Measurements from ENCODE around the gene PCDHA13.
A peak's percentile ranks its signal among the peaks of the same experiment; 100 is the strongest.
"Not testable (repeated sequence)": the region's sequence is repeated elsewhere in the genome, so short reads cannot be mapped to it uniquely, and the experiment has no call there.

The PCDHA13 gene, protein sequence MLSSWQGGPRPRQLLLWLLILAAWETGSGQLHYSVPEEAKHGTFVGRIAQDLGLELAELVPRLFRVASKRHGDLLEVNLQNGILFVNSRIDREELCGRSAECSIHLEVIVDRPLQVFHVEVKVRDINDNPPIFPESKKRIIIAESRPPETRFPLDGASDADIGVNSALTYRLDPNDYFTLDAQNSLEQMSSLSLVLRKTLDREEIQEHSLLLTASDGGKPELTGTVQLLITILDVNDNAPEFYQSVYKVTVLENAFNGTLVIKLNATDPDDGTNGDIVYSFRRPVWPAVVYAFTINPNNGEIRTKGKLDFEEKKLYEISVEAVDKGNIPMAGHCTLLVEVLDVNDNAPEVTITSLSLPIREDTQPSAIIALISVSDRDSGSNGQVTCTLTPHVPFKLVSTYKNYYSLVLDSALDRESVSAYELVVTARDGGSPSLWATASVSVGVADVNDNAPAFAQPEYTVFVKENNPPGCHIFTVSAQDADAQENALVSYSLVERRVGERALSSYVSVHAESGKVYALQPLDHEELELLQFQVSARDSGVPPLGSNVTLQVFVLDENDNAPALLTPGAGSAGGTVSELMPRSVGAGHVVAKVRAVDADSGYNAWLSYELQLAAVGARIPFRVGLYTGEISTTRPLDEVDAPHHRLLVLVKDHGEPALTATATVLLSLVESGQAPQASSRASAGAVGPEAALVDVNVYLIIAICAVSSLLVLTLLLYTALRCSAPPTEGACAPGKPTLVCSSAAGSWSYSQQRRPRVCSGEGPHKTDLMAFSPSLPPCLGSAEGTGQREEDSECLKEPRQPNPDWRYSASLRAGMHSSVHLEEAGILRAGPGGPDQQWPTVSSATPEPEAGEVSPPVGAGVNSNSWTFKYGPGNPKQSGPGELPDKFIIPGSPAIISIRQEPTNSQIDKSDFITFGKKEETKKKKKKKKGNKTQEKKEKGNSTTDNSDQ

DNA sequence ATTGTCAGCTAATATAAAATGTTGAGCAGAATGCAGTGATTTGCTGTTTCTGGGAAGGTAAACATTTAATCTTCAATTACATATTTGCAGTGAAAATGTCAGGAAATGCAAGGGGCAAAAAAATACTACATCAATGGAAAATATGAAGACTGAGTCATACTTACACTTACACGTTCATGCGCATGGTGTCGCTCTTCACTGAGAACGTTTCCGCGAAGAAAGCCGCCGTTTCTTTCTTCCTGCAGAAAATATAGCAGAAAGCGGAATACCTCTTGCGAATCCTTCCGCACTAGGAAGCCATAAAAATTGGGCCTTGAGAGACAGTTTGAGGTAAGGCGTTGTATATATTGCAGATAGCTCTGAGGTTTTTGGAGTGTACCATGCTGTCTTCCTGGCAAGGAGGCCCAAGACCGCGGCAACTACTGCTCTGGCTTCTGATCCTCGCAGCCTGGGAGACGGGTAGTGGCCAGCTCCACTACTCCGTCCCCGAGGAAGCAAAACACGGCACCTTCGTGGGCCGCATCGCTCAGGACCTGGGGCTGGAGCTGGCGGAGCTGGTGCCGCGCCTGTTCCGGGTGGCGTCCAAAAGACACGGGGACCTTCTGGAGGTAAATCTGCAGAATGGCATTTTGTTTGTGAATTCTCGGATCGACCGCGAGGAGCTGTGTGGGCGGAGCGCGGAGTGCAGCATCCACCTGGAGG, at the start of gene PCDHA13:
Gene PCDHA13 (plus strand): TSS at position 236 of the 702 bp plus-strand sequence. CDS start 145 bp downstream, at position 381.
- H3K36me3 ChIP-seq (replicated peaks) = no peaks in the 10 kb centered on the region
- in situ Hi-C loops (cut with MboI; ENCODE audit: low sequenced_read_pairs) = loop anchor here (5.0 kb wide), 1 partner anchor 160 kb away; no protein-coding TSS in a partner anchor
- no peak within 1 kb of the TSS for H3K4me3 ChIP-seq
- no peaks in the 10 kb centered on the region for H3K9me3 ChIP-seq
- H3K4me1 ChIP-seq = no peaks in the 10 kb centered on the region
- peaks cover 12% of the 10 kb centered on the region for H3K27me3 ChIP-seq (ENCODE audit: low read depth)
- no peak for DNase-seq (ENCODE audit: low spot score in 2 of 2)

DNA sequence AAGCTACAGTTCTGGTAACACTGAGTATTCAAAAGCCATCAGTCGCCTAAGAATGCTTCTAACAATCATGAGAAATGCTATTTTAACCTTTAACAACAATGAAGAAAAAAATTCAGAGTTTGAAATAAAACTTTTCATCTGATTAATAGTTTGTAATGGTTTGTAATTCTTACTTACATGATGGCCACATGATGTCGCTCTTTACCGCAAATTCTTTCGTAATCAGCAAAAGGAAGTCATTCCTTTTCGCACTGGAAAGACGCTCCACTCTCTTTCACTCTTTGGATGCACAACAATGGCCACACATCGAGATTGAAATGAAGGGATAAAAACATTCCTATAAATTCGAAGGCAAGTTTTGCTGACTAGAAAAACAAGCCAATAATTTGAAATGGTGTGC, 47.9 kb upstream of the PCDHA13 start, which contains the start of gene PCDHA7:
Gene PCDHA7 (plus strand): TSS at position 277 of the 400 bp plus-strand sequence. CDS start 115 bp downstream, at position 392.
- Histone ChIP-seq H3K4me1 (no peaks in the 10 kb centered on the region), H3K4me3 (no peak within 1 kb of the TSS), H3K9me3 (peaks cover 2% of the 10 kb centered on the region; the same call in 1 of the 2 replicates), H3K27me3 (ENCODE audit: low read depth) (no peaks in the 10 kb centered on the region), H3K36me3 (replicated peaks) (no peaks in the 10 kb centered on the region)
- in situ Hi-C loops (cut with MboI; ENCODE audit: low sequenced_read_pairs) = no loop called here
- DNase-seq (ENCODE audit: low spot score in 2 of 2) = no peak

DNA sequence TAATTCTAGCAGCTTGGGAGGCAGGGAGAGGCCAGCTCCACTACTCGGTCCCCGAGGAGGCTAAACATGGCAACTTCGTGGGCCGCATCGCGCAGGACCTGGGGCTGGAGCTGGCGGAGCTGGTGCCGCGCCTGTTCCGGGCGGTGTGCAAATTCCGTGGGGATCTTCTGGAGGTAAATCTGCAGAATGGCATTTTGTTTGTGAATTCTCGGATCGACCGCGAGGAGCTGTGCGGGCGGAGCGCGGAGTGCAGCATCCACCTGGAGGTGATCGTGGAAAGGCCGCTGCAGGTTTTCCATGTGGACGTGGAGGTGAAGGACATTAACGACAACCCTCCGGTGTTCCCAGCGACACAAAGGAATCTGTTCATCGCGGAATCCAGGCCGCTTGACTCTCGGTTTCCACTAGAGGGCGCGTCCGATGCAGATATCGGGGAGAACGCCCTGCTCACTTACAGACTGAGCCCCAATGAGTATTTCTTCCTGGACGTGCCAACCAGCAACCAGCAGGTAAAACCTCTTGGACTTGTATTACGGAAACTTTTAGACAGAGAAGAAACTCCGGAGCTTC, 47.4 kb upstream of the PCDHA13 start:
- H3K4me1 ChIP-seq; in situ Hi-C loops (cut with MboI; ENCODE audit: low sequenced_read_pairs); H3K27me3 ChIP-seq (ENCODE audit: low read depth); H3K4me3 ChIP-seq; DNase-seq (ENCODE audit: low spot score in 2 of 2); H3K9me3 ChIP-seq; H3K36me3 ChIP-seq (replicated peaks): not testable (repeated sequence)

DNA sequence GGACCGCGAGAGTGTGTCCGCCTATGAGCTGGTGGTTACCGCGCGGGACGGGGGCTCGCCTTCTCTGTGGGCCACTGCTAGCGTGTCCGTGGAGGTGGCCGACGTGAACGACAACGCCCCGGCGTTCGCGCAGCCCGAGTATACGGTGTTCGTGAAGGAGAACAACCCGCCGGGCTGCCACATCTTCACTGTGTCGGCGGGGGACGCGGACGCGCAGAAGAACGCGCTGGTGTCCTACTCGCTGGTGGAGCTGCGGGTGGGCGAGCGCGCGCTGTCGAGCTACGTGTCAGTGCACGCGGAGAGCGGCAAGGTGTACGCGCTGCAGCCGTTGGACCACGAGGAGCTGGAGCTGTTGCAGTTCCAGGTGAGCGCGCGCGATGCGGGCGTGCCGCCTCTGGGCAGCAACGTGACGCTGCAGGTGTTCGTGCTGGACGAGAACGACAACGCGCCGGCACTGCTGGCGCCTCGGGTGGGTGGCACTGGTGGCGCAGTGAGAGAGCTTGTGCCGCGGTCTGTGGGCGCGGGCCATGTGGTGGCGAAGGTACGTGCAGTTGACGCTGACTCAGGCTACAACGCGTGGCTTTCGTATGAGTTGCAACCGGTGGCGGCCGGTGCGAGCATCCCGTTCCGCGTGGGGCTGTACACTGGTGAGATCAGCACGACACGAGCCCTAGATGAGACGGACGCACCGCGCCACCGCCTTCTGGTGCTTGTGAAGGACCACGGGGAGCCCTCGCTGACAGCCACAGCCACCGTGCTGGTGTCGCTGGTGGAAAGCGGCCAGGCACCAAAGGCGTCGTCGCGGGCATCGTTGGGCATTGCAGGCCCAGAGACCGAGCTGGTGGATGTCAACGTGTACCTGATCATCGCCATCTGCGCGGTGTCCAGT, 46.1 kb upstream of the PCDHA13 start:
- Histone ChIP-seq H3K36me3 (replicated peaks) (no peaks in the 10 kb centered on the region), H3K4me3 (no peak overlapping the region), H3K4me1 (no peaks in the 10 kb centered on the region), H3K9me3 (peaks cover 2% of the 10 kb centered on the region; the same call in 1 of the 2 replicates), H3K27me3 (ENCODE audit: low read depth) (no peaks in the 10 kb centered on the region)
- in situ Hi-C loops (cut with MboI; ENCODE audit: low sequenced_read_pairs) = no loop called here
- DNase-seq (ENCODE audit: low spot score in 2 of 2) = no peak

DNA sequence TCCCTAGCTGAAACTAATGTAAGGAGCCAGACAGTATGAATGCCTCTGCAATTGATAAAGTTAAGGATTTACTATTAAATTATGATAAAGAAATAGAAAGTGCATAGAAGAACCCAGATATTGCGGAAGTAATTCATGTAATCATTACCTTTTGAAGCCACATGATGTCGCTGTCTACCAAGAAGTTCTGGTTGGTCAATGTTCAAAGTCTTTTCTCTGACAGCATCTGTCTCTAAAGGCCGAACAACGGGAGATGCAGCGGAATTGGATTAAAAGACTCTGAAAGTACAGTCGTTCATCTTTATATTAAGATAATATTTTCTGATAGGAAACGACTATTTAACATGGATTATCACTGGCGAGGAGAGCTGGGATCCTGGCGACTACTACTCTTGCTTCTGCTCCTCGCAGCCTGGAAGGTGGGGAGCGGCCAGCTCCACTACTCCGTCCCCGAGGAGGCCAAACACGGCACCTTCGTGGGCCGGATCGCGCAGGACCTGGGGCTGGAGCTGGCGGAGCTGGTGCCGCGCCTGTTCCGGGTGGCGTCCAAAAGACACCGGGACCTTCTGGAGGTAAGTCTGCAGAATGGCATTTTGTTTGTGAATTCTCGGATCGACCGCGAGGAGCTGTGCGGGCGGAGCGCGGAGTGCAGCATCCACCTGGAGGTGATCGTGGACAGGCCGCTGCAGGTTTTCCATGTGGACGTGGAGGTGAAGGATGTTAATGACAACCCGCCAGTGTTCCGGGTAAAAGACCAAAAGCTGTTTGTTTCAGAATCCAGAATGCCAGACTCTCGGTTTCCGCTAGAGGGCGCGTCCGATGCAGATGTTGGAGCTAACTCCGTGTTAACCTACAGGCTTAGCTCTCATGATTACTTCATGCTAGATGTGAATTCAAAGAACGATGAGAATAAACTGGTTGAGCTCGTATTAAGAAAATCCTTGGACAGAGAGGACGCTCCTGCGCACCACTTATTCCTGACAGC, 40.7 kb upstream of the PCDHA13 start, which contains the start of gene PCDHA8:
Gene PCDHA8 (plus strand): TSS at position 210 of the 985 bp plus-strand sequence. CDS start 135 bp downstream, at position 345.
- Histone ChIP-seq H3K4me1 (no peaks in the 10 kb centered on the region), H3K27me3 (ENCODE audit: low read depth) (no peaks in the 10 kb centered on the region), H3K36me3 (replicated peaks) (no peaks in the 10 kb centered on the region), H3K9me3 (no peaks in the 10 kb centered on the region), H3K4me3 (no peak within 1 kb of the TSS)
- DNase-seq (ENCODE audit: low spot score in 2 of 2) = peak in 1 of 2 experiments; percentile 40
- in situ Hi-C loops (cut with MboI; ENCODE audit: low sequenced_read_pairs) = no loop called here

DNA sequence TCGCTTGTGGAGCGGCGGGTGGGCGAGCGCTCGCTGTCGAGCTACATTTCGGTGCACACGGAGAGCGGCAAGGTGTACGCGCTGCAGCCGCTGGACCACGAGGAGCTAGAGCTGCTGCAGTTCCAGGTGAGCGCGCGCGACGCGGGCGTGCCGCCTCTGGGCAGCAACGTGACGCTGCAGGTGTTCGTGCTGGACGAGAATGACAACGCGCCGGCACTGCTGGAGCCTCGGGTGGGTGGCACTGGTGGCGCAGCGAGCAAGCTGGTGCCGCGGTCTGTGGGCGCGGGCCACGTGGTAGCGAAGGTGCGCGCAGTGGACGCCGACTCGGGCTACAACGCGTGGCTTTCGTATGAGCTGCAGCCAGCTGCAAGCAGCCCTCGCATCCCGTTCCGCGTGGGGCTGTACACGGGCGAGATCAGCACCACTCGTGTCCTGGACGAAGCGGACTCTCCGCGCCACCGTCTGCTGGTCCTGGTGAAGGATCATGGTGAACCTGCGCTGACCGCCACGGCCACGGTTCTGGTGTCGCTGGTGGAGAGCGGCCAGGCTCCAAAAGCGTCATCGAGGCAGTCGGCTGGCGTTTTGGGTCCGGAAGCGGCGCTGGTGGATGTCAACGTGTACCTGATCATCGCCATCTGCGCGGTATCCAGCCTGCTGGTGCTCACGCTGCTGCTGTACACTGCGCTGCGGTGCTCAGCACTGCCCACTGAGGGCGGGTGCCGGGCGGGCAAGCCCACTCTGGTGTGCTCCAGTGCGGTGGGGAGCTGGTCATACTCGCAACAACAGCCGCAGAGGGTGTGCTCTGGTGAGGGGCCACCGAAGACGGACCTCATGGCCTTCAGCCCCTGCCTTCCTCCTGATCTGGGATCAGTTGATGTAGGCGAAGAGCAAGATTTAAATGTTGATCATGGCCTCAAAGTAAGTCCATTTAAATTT, 38.9 kb upstream of the PCDHA13 start:
- Histone ChIP-seq H3K27me3 (ENCODE audit: low read depth) (no peaks in the 10 kb centered on the region), H3K36me3 (replicated peaks) (no peaks in the 10 kb centered on the region), H3K9me3 (no peaks in the 10 kb centered on the region), H3K4me3 (no peak overlapping the region), H3K4me1 (no peaks in the 10 kb centered on the region)
- in situ Hi-C loops (cut with MboI; ENCODE audit: low sequenced_read_pairs) = no loop called here
- no peak for DNase-seq (ENCODE audit: low spot score in 2 of 2)

DNA sequence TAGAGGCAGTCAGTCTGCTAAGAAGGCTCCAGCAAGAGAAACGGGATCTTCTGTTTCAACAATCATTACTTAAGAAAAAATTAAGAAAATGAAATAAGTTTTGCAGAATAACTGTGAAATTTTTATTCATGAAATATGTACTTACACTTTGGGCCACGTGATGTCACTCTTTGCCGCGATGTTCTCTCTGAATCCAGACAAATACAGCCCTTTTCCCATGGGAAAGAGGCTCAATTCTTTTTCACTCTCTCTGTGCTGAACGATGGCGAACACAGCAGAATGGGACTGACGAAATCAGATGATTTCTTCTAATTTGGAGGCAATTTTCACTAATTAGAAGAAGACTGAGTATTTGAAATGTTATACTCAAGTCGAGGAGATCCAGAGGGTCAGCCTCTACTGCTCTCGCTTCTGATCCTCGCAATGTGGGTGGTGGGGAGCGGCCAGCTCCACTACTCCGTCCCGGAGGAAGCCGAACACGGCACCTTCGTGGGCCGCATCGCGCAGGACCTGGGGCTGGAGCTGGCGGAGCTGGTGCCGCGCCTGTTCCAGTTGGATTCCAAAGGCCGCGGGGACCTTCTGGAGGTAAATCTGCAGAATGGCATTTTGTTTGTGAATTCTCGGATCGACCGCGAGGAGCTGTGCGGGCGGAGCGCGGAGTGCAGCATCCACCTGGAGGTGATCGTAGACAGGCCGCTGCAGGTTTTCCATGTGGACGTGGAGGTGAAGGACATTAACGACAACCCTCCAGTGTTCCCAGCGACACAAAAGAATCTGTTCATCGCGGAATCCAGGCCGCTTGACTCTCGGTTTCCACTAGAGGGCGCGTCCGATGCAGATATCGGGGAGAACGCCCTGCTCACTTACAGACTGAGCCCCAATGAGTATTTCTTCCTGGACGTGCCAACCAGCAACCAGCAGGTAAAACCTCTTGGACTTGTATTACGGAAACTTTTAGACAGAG, 33.5 kb upstream of the PCDHA13 start, which contains the start of gene PCDHA9:
Gene PCDHA9 (plus strand): TSS at position 244 of the 964 bp plus-strand sequence. CDS start 114 bp downstream, at position 358.
- DNase-seq (ENCODE audit: low spot score in 2 of 2); in situ Hi-C loops (cut with MboI; ENCODE audit: low sequenced_read_pairs); H3K27me3 ChIP-seq (ENCODE audit: low read depth); H3K9me3 ChIP-seq; H3K36me3 ChIP-seq (replicated peaks); H3K4me3 ChIP-seq; H3K4me1 ChIP-seq: not testable (repeated sequence)

DNA sequence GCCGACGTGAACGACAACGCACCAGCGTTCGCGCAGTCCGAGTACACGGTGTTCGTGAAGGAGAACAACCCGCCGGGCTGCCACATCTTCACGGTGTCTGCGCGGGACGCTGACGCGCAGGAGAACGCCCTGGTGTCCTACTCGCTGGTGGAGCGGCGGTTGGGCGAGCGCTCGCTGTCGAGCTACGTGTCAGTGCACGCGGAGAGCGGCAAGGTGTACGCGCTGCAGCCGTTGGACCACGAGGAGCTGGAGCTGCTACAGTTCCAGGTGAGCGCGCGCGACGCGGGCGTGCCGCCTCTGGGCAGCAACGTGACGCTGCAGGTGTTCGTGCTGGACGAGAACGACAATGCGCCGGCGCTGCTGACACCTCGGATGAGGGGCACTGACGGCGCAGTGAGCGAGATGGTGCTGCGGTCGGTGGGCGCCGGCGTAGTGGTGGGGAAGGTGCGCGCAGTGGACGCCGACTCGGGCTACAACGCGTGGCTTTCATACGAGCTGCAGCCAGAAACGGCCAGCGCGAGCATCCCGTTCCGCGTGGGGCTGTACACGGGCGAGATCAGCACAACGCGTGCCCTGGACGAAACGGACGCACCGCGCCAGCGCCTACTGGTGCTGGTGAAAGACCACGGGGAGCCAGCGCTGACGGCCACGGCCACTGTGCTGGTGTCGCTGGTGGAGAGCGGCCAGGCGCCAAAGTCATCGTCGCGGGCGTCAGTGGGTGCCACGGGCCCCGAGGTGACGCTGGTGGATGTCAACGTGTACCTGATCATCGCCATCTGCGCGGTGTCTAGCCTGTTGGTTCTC, 31.9 kb upstream of the PCDHA13 start:
- DNase-seq (ENCODE audit: low spot score in 2 of 2); H3K4me1 ChIP-seq; H3K9me3 ChIP-seq; H3K27me3 ChIP-seq (ENCODE audit: low read depth); H3K4me3 ChIP-seq; H3K36me3 ChIP-seq (replicated peaks); in situ Hi-C loops (cut with MboI; ENCODE audit: low sequenced_read_pairs): not testable (repeated sequence)
